Embryonic facial prominence (tissue), 1 donor: ENCODE data around the gene ARHGAP22.

Source experiments
- DNase-seq: peaks from one replicate; pipeline ENCODE4 v3.0.0-alpha.2; 2016; ENCODE audit errors: extremely low spot score

Gene ARHGAP22

GRCh38 chr10:48478469-48478868 is 126.4 kb downstream of the ARHGAP22 start:
- DNase-seq, result no peak

DNA sequence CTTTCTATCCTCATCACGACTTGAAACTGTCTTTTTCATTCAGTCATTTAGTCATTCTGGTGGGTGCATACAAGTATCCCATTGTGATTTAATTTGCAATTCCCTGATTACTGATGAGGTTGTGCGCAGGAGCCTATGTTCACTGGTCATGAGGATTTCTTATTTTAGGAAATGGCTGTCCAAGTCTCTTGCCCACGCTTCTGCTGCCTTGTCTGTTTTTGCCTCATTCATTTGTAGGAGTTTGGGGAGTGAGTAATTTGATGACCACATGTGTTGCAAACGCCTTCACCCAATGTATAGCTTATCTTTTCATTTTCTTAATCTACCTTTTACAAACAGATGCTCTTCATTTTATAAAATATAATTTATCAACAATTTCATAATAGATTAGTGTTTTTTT is 127.3 kb downstream of the ARHGAP22 start:
- no peak for DNase-seq

- no peak for DNase-seq
Observed at GRCh38 chr10:48477141-48477540, 127.7 kb downstream of the ARHGAP22 start.

- no peak for DNase-seq
Observed at GRCh38 chr10:48476279-48476982, 128.4 kb downstream of the ARHGAP22 start.

- DNase-seq, result no peak
Observed at GRCh38 chr10:48475943-48476278, 129.0 kb downstream of the ARHGAP22 start.

GRCh38 chr10:48474765-48475365 is 130.0 kb downstream of the ARHGAP22 start:
- DNase-seq, result no peak

DNA sequence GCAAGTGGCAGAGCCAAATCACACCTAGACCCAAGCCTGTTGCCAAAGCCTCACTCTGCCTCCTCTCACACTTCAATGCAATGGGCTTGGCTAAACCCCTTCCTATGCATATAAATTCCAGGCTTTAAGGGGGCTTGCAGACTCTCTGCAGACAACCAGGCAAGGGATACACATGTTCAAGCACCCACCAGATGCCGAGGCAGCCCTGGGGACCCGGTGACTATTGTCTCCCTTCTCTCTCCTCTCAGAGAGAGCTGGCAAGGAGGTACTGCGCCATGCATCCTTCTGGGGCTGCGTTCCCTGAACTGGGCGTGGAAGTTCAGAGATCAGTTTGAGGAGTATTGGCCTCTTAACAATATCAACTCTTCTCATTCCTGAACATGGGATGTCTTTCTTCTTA is 131.2 kb downstream of the ARHGAP22 start:
- no peak for DNase-seq

GRCh38 chr10:48472501-48473069 is 132.3 kb downstream of the ARHGAP22 start:
- DNase-seq, result no peak

GRCh38 chr10:48470893-48471805 is 133.7 kb downstream of the ARHGAP22 start:
- DNase-seq, result no peak

DNA sequence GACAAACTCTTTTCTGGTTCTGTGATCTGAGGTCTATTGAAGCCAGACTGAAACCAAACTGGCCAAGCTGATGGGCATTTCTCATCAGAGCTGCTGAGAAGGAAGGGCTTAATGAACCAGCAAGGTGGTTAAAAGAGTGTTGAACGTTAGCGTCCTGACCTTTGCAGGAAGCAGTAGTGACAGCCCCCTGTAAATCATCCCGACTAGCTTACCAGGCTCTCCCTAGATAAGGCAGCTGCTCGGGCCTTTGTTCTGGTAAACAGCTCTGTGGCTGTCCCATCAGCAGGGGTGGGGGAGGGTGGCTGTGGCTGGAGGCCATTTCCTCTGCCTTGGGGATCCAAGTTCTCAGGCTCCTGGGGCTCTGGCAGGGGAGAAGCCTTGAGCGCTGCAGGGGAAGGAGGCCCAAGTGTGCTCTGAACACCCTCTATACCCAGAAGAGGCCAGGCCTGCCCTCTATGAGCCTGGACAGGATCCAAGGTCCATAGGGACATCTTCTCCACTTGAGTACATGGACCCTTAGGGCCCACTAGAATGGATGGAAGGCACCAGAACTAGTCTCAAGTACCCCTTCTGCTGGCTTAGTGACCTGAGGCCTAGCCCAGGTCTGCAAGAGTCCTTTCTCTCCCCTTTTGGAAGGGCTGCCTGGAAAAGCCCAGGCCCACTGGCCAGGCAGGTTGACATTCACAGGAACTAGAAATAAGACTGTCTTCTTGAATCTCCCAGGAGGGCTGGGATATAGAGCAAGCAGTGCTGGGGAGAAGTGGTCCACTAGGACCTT is 134.6 kb downstream of the ARHGAP22 start:
- no peak for DNase-seq

- no peak for DNase-seq
Observed at GRCh38 chr10:48469516-48470020, 135.3 kb downstream of the ARHGAP22 start.

DNA sequence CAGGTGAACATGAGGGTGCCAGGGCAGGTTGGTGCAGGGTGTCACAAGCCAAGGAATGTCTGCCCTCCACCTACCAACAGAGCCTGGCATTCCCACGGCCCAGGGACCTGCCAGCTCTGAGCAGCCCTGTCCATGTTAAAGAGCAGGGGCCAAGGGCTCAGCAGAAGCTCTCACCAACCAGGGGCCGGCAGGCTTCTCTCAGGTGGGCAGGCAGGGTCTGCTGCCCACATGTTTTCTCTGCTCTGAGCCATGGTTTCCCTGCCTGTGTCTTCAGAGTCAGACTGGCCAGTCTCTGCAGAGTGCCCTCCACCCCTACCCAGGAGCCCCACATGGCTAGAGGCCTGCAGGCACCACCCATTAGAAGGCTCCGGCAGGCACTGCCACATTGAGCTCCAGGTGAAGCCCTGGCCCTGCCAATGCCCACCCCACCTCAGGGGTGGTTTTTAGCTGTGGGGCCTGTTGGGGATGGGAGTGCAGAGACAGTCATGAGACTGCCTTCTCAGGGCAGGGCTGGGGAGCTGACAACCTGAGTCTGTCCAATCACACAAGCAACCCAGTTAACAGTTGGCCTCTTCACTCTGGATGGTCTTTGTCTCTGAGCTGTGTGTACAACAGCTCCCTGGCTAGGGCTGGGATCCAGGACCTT is 135.9 kb downstream of the ARHGAP22 start:
- no peak for DNase-seq

DNA sequence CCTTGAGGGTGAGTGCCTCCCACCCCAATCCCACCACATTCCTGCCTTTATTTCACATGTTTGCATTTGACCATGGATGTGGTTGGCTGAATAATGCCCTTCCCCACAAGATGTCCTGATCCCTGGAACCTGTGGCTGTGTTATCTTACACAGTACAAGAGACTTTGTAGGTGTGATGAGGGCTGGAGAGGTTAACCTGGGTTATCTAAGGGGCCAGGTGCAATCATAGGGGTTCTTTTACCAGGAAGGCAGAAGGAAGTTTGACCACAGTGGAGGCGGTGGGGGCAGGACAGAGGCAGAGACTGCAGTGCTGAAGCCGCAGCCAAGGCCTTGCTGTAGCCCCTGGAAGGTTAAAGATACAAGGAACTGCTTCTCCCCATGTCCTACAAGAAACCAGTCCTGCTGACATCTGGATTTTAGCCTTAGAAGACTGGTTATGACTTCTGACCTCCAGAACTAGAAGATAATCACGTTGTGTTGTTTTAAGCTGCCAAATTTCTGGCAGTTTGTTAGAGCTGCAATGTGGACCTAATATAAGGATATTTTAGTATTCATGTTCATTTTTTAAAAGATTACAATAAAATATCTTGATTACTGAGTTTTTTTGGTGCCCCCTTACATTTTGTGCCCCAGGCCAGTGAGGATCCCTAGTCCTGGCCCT is 136.6 kb downstream of the ARHGAP22 start:
- DNase-seq, result no peak

GRCh38 chr10:48467669-48468068 is 137.2 kb downstream of the ARHGAP22 start:
- DNase-seq, result no peak

- no peak for DNase-seq
Observed at GRCh38 chr10:48466611-48467240, 138.1 kb downstream of the ARHGAP22 start.

DNA sequence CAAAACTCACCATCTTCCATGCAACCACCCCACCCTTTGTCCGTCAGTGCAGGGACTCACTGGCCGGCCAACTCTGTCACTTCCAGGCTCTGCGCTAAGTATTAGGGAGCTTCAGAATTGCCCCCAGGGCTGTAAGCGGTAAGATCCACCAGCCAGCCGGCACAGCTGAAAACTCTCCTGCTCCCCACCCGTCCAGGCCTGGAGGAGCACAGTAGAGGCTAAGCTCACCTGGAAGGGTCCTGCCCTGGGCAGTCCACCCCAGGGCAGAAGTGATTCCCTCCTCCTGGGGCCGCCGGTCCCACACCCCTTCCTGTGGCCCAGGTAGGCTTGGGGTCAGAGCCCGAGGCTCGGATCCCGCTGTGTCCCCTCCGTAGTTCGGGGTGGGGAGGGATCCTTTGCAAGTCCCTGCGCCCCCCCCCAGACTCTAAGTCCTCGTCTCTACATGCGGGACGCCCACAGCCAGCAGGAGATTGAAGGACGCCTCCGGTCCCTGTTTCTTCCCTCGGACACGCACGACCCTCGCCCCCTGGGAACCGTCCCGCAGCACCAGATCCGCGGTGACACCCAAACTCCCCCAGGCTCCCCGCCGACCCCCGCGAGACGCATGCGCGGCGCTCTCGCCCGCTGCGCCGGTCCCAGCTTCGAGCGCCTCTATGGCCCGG is 138.9 kb downstream of the ARHGAP22 start:
- no peak for DNase-seq

DNA sequence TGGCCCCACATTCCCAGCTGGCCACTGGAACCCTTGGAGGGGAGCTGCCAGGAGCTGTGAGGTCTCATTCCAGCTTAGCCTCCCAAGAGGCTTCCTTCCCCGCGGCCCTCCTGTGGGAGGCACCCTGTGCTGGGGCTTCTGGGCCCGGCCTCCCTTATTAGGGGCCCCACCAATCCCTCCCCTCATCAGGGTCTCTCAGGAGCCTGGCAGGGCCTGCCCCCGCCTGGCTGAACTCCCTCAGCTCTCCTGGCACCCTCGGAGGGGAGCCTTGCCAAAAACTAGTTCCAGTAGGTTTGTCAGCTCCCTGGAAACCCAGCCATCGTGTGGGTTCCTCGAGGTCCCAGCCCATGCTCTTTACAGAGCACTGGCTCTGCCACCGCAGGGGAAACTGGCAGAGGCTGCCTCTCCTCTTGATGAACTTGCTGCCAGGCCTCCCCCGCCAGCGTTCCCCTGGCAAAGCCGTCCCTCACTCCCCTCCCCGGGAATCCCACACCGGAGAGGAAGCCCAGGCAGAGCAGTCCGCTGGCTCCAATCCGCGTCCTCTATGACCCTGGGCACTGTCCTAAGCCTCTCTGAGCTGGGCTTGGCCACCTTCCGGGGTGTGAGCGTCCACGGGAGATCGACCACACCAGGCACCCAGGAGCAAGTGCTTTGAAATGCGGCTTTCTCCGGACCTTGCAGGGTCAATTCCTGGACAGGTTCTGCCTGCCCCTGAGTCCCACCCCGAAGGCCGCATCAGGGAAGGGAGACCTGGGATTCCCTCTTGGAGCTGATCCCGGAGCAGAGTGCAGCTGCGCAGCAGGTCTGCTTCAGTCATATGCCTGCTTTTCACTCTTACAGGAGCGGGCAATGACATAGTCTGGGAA is 139.8 kb downstream of the ARHGAP22 start:
- DNase-seq, result no peak

- no peak for DNase-seq
Observed at GRCh38 chr10:48464121-48464870, 140.6 kb downstream of the ARHGAP22 start.
